PC-3 (cell line): ENCODE measurements around the gene EBLN1. TPM values are rescaled to one million over a fixed set of nuclear protein-coding genes. Genes with fewer than 3 reads are reported as not detected.
A peak's percentile ranks its signal among the peaks of the same experiment; 100 is the strongest.

Source experiments
- ATAC-seq: fragments of 200-7000 bp; cut with Tn5 transposase; 2 replicates; pipeline ENCODE4 v1.9.1; 2020; ENCODE audit warnings: mild to moderate bottlenecking, moderate library complexity
- BruUV-seq: library from RNA; stranded (reverse); fragments of 400-500 nt; replicated peaks from 2 replicates; lab custom pipeline; 2021; lab: Mats Ljungman, UMichigan
- CTCF ChIA-PET: fragments of 300-600 bp; sonication (Branson Sonifier 250); formaldehyde crosslinking; loops from one replicate; lab custom pipeline; 2022; ENCODE audit warnings: antibody characterized with exemption; lab: Charles Lee
- POLR2A ChIA-PET: fragments of 300-600 bp; sonication (Branson Sonifier 250); formaldehyde crosslinking; loops from one replicate; lab custom pipeline; 2022; ENCODE audit warnings: antibody characterized with exemption; ENCODE audit not compliant: unreplicated experiment; lab: Charles Lee
- DNase-seq: peaks from one replicate; pipeline ENCODE4 v3.0.0-alpha.2; 2015
- H2AFZ ChIP-seq: fragments of 300-600 bp; sonication (generic); 2 replicates; pipeline ENCODE4 v1.6.0; 2016; ENCODE audit warnings: antibody characterized with exemption, low read length
- H3F3A ChIP-seq: fragments of 300-600 bp; sonication (generic); one replicate; pipeline ENCODE4 v1.6.0; 2017; ENCODE audit warnings: antibody characterized with exemption, low read length, control low read depth, mild to moderate bottlenecking; ENCODE audit not compliant: unreplicated experiment
- H3K27ac ChIP-seq: fragments of 300-600 bp; sonication (generic); 2 replicates; pipeline ENCODE4 v1.5.1; 2016; ENCODE audit warnings: mild to moderate bottlenecking, low read length
- H3K27me3 ChIP-seq: fragments of 300-600 bp; sonication (generic); 2 replicates; pipeline ENCODE4 v1.6.1; 2016; ENCODE audit warnings: low read length, mixed read lengths
- H3K36me3 ChIP-seq: fragments of 300-600 bp; sonication (generic); 2 replicates; pipeline ENCODE4 v1.6.1; 2016; ENCODE audit warnings: low read depth, mixed run types, low read length, mixed read lengths
- H3K4me1 ChIP-seq: fragments of 300-600 bp; sonication (generic); 2 replicates; pipeline ENCODE4 v1.5.1; 2016; ENCODE audit warnings: low read length; ENCODE audit not compliant: insufficient read depth
- H3K4me2 ChIP-seq: fragments of 300-600 bp; sonication (generic); 2 replicates; pipeline ENCODE4 v1.6.0; 2016; ENCODE audit warnings: low read length
- H3K4me3 ChIP-seq: fragments of 300-600 bp; sonication (generic); 2 replicates; pipeline ENCODE4 v1.5.1; 2016; ENCODE audit warnings: mild to moderate bottlenecking, low read length, mixed read lengths
- H3K79me2 ChIP-seq: fragments of 300-600 bp; sonication (generic); 2 replicates; pipeline ENCODE4 v1.6.1; 2017; ENCODE audit warnings: low read length, mixed read lengths
- H3K9ac ChIP-seq: fragments of 300-600 bp; sonication (generic); 2 replicates; pipeline ENCODE4 v1.6.0; 2016; ENCODE audit warnings: mild to moderate bottlenecking, low read length
- H3K9me2 ChIP-seq: fragments of 300-600 bp; sonication (generic); replicated peaks from 2 replicates; pipeline ENCODE4 v1.6.1; 2016; ENCODE audit warnings: mixed run types, low read length, mixed read lengths
- H3K9me3 ChIP-seq: fragments of 300-600 bp; sonication (generic); 2 replicates; pipeline ENCODE4 v1.6.1; 2016; ENCODE audit warnings: low read length, mixed read lengths
- H4K20me1 ChIP-seq: fragments of 300-600 bp; sonication (generic); 2 replicates; pipeline ENCODE4 v1.6.1; 2016; ENCODE audit warnings: low read length, mixed read lengths
- CTCF ChIP-seq: fragments of 300-600 bp; sonication (generic); conservative IDR thresholded peaks from 2 replicates; pipeline ENCODE4 v1.5.1; 2017; ENCODE audit warnings: antibody characterized with exemption, low read depth, mild to moderate bottlenecking, low read length
- EZH2 ChIP-seq: fragments of 300-600 bp; sonication (generic); IDR thresholded peaks from one replicate; pipeline ENCODE4 v1.6.1; 2017; ENCODE audit warnings: antibody characterized with exemption, mild to moderate bottlenecking, low read length; ENCODE audit not compliant: unreplicated experiment
- EZH2phosphoT487 ChIP-seq: fragments of 300-600 bp; sonication (generic); IDR thresholded peaks from 2 replicates; pipeline ENCODE4 v1.6.1; 2018; ENCODE audit warnings: mild to moderate bottlenecking, antibody characterized with exemption, low read length, borderline replicate concordance
- intact Hi-C: fragments of 100-400 bp; cut with micrococcal nuclease; formaldehyde crosslinking; loops from 2 replicates; pipeline ENCODE4 v1.9.0; 2023
- total RNA-seq: library from RNA; depleted of rRNA; stranded (reverse); fragments of >200 nt; gene quantifications from 2 replicates; pipeline ENCODE4 v1.2.3, GENCODE V29; 2014

EBLN1 gene
- total RNA-seq, 1 experiment from 2014 or later: not detected

GRCh38 chr10:22226599-22226998, 8.8 kb upstream of the EBLN1 start:
- POLR2A ChIA-PET: no interaction called here
- DNase-seq: no peak
- intact Hi-C loops: no loop called here

GRCh38 chr10:22222236-22223190, 4.7 kb upstream of the EBLN1 start:
- Histone ChIP-seq H3K4me1 (peaks cover 4% of the 10 kb centered on the region; the same call in 1 of the 2 replicates), H3K27ac (no peak overlapping the region), H3K9me2 (no peaks in the 10 kb centered on the region), H3K9me3 (no peaks in the 10 kb centered on the region), H4K20me1 (no peaks in the 10 kb centered on the region), H3K79me2 (no peaks in the 10 kb centered on the region), H3K4me3 (no peak overlapping the region), H3K27me3 (no peaks in the 10 kb centered on the region), H3K9ac (no peak overlapping the region), H3F3A (no peaks in the 10 kb centered on the region), H3K36me3 (no peaks in the 10 kb centered on the region), H3K4me2 (no peak overlapping the region), H2AFZ (no peak overlapping the region)
- POLR2A ChIA-PET: no interaction called here
- DNase-seq (no peak), ATAC-seq (no peak)
- intact Hi-C loops: no loop called here
- CTCF ChIA-PET: no interaction called here
- BruUV-seq: no TSS peak
- TF ChIP-seq CTCF (no peak), EZH2phosphoT487 (no peak), EZH2 (no peak)

More at GRCh38 chr10:22226599-22226998, 8.8 kb upstream of the EBLN1 start:
- H3K27me3 ChIP-seq: no peaks in the 10 kb centered on the region
- no peaks in the 10 kb centered on the region for H3K9me3 ChIP-seq
- H3K9me2 ChIP-seq: no peaks in the 10 kb centered on the region
- H3K27ac ChIP-seq: no peak overlapping the region
- ATAC-seq: no peak
- no peaks in the 10 kb centered on the region for H4K20me1 ChIP-seq
- TF ChIP-seq EZH2phosphoT487 (no peak), CTCF (no peak), EZH2 (no peak)
- BruUV-seq: no TSS peak
- no peaks in the 10 kb centered on the region for H3F3A ChIP-seq
- CTCF ChIA-PET: no interaction called here
- H3K4me3 ChIP-seq: no peak overlapping the region
- H3K4me1 ChIP-seq: peaks cover 14% of the 10 kb centered on the region
- H3K36me3 ChIP-seq: no peaks in the 10 kb centered on the region
- no peak overlapping the region for H3K9ac ChIP-seq
- no peaks in the 10 kb centered on the region for H3K79me2 ChIP-seq
- no peak overlapping the region for H3K4me2 ChIP-seq
- H2AFZ ChIP-seq: no peak overlapping the region

GRCh38 chr10:22219308-22219707, 1.5 kb upstream of the EBLN1 start:
- no peak overlapping the region for H3K27ac ChIP-seq
- H3K4me1 ChIP-seq: peaks cover 4% of the 10 kb centered on the region; the same call in 1 of the 2 replicates
- no peaks in the 10 kb centered on the region for H4K20me1 ChIP-seq
- H3K9me2 ChIP-seq: no peaks in the 10 kb centered on the region
- no peak overlapping the region for H3K4me3 ChIP-seq
- H3K27me3 ChIP-seq: no peaks in the 10 kb centered on the region
- no peak overlapping the region for H3K9ac ChIP-seq
- H3K4me2 ChIP-seq: no peak overlapping the region
- TF ChIP-seq EZH2phosphoT487: no peak
- no peak for TF ChIP-seq EZH2
- ChIA-PET CTCF (no interaction called here), POLR2A (no interaction called here)
- ATAC-seq: peak; percentile 76
- no peaks in the 10 kb centered on the region for H3K9me3 ChIP-seq
- H2AFZ ChIP-seq: no peak overlapping the region
- peak; percentile 64 for DNase-seq
- no peaks in the 10 kb centered on the region for H3K36me3 ChIP-seq
- BruUV-seq: no TSS peak
- H3F3A ChIP-seq: no peaks in the 10 kb centered on the region
- no peaks in the 10 kb centered on the region for H3K79me2 ChIP-seq
- intact Hi-C loops: no loop called here
